ENCODE measurements around the gene DHRS2. TPM values are rescaled to one million over a fixed set of nuclear protein-coding genes. Genes with fewer than 3 reads are reported as not detected.
"Not testable (repeated sequence)": the region's sequence is repeated elsewhere in the genome, so short reads cannot be mapped to it uniquely, and the experiment has no call there.

The DHRS2 gene
- total RNA-seq, 1 donor from 2014 or later, result not detected

DNA sequence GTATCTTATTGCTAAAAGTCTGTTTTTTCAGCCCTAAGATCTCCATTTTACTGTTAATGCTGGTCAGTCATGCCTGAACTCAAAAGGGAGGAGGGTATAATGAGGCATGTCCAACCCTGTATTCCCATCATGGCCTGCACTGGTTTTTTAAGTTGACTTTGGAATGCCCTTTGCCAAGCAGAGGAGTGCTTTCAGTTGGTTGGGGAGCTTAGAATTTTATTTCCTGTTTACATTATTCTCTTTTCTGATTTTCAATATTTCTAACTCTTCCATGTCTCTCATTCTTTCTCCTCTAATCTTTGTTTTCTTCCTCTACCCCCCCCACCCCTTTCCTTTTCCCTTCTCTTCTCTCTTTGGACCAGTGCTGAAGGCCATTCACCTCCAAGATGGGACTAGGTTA lies 4.9 kb upstream of the DHRS2 start:
- H3K27ac ChIP-seq, result no peak overlapping the region
- TF ChIP-seq, protein P1, sequence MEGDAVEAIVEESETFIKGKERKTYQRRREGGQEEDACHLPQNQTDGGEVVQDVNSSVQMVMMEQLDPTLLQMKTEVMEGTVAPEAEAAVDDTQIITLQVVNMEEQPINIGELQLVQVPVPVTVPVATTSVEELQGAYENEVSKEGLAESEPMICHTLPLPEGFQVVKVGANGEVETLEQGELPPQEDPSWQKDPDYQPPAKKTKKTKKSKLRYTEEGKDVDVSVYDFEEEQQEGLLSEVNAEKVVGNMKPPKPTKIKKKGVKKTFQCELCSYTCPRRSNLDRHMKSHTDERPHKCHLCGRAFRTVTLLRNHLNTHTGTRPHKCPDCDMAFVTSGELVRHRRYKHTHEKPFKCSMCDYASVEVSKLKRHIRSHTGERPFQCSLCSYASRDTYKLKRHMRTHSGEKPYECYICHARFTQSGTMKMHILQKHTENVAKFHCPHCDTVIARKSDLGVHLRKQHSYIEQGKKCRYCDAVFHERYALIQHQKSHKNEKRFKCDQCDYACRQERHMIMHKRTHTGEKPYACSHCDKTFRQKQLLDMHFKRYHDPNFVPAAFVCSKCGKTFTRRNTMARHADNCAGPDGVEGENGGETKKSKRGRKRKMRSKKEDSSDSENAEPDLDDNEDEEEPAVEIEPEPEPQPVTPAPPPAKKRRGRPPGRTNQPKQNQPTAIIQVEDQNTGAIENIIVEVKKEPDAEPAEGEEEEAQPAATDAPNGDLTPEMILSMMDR (IDR thresholded peaks at IDR 0.05), result no peak
- intact Hi-C loops (cut with DNase I), result loop anchor here (10.0 kb wide), 1 partner anchor 304 kb away; no protein-coding TSS in a partner anchor
- H3K4me3 ChIP-seq, result no peak overlapping the region
- DNase-seq (ENCODE audit: low spot score in 2 of 2), result no peak
- H3K9me3 ChIP-seq, result no peaks in the 10 kb centered on the region
- no peaks in the 10 kb centered on the region for H3K27me3 ChIP-seq
- H3K36me3 ChIP-seq, result no peaks in the 10 kb centered on the region
- no peaks in the 10 kb centered on the region for H3K4me1 ChIP-seq

DNA sequence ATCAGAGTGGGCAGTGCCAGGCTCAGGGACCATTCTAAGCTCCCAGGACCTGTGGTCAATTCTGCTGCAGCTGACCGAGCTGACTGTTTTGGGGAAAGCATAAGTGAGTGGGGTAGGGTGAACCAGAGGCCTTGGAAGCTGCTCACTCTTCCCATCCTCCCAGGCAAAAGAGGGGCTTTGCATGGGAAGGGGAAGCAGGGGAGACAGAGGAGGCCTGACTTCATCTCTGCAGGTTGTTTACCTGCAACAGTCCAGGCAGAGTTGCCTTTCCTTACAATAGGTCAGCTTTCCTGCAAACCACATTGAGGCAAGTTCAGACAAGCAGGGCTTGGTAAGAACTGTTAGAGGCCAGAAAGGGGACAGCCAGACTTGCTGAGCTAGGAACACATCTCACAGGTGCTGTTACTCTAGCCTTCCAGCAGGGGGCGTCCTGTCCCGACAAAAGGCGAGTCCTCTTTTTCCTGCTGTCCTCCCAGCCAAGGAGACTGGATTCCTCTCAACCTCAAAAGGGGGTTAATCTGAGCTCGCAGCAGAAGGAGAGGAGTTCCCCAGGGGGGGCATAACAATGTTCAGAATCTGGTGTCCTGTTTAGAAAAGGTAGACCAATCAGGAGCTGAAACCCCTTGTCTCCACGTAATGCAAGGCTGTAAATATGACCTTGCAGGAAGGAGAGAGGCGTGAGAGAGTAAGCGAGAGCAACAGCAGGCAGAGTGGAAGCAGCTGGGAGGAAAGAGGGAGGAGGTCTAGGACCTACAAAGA lies 4.3 kb upstream of the DHRS2 start:
- TF ChIP-seq, protein P1 (IDR thresholded peaks at IDR 0.05), result peak; percentile 63 to 90 (median 88)
- Histone ChIP-seq H3K27me3 (no peaks in the 10 kb centered on the region), H3K36me3 (no peaks in the 10 kb centered on the region), H3K9me3 (no peaks in the 10 kb centered on the region), H3K27ac (no peak overlapping the region), H3K4me3 (peak overlapping the region in 1 of 2 donors; percentile 47), H3K4me1 (no peaks in the 10 kb centered on the region)
- peak in 1 of 2 donors; percentile 74 for DNase-seq (ENCODE audit: low spot score in 2 of 2)
- intact Hi-C loops (cut with DNase I), result loop anchor here (10.0 kb wide), 1 partner anchor 303 kb away; no protein-coding TSS in a partner anchor

DNA sequence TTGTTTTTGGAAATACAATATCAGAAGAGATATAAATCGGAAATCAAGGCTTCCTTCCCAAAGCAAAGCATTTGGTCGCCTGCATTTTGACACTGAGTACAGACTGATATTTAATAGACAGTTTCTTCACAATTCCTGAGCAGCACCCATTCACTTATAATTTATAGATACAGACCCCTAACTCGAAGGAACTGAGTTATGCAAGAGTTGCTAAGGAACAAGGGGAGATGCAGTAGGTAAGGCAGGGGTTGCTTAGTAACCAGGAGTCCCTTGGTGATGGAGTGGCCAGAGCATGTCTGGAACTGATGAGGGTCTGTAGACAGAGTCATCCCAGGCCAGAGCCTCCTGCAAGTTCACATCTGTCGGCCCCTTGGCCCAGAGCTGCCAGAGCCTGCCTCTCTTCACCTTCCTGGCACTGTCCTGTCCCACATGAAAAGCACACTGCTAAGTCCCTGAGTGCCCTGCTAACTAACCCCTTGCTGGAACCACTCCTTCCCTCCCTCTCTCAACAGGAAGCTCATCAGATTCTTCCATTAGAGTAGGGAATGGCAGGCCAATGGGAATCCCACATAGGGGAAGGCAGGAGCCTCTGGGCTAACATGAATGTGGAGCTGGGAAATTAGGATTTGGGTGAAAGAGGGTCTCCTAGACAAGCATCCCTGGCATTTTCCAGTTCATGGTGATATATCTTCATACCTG lies 3.6 kb upstream of the DHRS2 start:
- no peaks in the 10 kb centered on the region for H3K9me3 ChIP-seq
- no peaks in the 10 kb centered on the region for H3K36me3 ChIP-seq
- TF ChIP-seq, protein P1 (IDR thresholded peaks at IDR 0.05), result no peak
- peak overlapping the region in 1 of 2 donors; percentile 47 for H3K4me3 ChIP-seq
- H3K4me1 ChIP-seq, result no peaks in the 10 kb centered on the region
- intact Hi-C loops (cut with DNase I), result loop anchor here (10.0 kb wide), 1 partner anchor 302 kb away; no protein-coding TSS in a partner anchor
- DNase-seq (ENCODE audit: low spot score in 2 of 2), result no peak
- no peaks in the 10 kb centered on the region for H3K27me3 ChIP-seq
- no peak overlapping the region for H3K27ac ChIP-seq

DNA sequence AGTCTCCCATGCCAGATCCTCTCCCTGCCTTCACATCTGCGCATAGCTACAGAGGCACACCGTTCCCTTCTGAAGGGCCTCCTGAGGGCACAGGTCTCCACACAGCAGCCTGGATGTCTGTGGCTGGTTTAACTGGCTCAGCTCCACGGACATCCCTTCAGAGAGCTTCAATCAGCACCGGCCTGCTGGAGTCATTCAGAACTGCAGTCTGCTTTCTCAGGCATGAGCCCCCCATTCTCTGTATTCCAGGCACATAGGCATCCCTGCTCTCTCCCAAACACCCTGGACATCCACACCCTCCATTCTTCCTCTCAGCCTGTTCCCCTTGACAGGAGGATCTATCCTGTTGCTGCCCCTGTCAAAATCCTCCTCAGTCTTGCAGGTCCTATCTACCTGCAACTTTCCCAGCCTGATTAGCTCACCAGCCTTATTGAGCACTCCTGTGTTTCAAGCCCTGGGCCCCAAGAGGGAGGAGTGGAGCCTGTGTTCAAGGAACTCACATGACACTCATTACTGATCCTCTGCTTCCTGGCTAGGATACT lies 2.9 kb upstream of the DHRS2 start:
- TF ChIP-seq, protein P1 (IDR thresholded peaks at IDR 0.05), result no peak
- no peaks in the 10 kb centered on the region for H3K27me3 ChIP-seq
- H3K36me3 ChIP-seq, result no peaks in the 10 kb centered on the region
- intact Hi-C loops (cut with DNase I), result loop anchor here (10.0 kb wide), 1 partner anchor 302 kb away; no protein-coding TSS in a partner anchor
- no peaks in the 10 kb centered on the region for H3K4me1 ChIP-seq
- no peaks in the 10 kb centered on the region for H3K9me3 ChIP-seq
- no peak overlapping the region for H3K4me3 ChIP-seq
- no peak overlapping the region for H3K27ac ChIP-seq
- DNase-seq (ENCODE audit: low spot score in 2 of 2), result no peak

DNA sequence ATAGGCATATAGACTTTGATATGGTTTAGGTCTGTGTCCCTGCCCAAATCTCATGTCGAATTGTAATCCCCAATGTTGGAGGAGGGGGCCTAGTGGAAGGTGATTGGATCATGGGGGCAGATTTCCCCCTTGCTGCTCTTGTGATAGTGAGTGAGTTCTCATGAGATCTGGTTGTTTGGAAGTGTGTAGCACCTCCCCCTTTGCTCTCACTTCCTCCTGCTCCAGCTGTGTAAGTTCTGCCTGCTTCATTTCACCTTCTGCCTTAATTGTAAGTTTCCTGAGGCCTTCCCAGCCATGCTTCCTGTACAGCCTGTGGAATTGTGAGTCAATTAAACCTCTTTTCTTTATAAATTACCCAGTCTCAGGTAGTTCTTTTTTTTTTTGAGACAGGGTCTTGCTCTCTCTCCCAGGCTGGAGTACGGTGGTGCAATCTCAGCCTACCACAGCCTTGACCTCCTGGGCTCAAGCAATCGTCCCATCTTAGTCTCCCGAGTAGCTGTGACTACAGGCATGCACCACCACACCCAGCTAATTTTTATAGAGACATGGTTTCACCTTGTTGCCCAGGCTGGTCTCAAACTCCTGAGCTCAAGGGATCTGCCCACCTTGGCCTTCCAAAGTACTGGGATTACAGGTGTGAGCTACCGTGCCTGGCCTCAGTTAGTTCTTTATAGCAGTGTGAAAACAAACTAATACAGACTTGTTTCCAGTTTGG lies 1.3 kb upstream of the DHRS2 start:
- H3K27me3 ChIP-seq; H3K36me3 ChIP-seq; DNase-seq (ENCODE audit: low spot score in 2 of 2); H3K27ac ChIP-seq; H3K9me3 ChIP-seq; H3K4me3 ChIP-seq; H3K4me1 ChIP-seq: not testable (repeated sequence)
- intact Hi-C loops (cut with DNase I), result loop anchor here (10.0 kb wide), 1 partner anchor 300 kb away; no protein-coding TSS in a partner anchor

DNA sequence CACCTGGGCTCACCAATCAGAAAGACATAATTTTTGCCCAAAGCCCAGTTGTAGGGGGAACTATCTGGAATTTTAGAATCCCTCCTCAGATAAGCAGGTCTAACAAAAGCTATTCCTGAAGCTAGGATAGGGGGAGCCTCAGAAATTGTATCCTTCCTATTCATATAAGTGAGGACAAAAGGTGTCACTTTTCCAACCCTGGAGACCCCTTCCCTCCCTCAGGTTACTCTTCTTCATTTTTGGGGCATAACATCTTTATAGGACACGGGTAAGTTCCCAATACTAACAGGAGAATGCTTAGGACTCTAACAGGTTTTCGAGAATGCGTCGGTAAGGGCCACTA lies 1.1 kb downstream of the DHRS2 start:
- H3K27ac ChIP-seq, result not testable (repeated sequence)

DNA sequence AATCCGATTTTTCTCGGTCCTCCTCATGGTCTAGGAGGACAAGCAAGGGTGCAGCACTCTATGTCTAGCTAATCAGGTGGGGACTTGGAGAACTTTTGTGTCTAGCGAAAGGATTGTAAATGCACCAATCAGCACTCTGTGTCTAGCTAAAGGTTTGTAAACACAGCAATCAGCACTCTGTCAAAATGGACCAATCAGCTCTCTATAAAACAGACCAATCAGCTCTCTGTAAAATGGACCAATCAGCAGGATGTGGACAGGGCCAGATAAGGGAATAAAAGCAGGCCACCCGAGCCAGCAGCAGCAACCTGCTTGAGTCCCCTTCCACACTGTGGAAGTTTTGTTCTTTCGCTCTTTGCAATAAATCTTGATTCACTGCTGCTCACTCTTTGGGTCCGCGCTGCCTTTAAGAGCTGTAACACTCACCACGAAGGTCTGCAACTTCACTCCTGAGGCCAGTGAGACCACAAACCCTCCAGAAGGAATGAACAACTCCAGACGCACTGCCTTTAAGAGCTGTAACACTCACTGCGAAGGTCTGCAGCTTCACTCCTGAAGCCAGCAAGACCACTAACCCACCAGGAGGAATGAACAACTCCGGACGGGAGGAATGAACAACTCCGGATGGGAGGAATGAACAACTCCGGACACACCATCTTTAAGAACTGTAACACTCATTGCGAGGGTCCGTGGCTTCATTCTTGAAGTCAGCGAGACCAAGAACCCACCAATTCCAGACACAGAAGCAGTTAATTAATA lies 1.7 kb downstream of the DHRS2 start:
- H3K36me3 ChIP-seq; H3K27ac ChIP-seq; H3K27me3 ChIP-seq; H3K4me1 ChIP-seq; H3K9me3 ChIP-seq; H3K4me3 ChIP-seq; DNase-seq (ENCODE audit: low spot score in 2 of 2): not testable (repeated sequence)
- intact Hi-C loops (cut with DNase I), result loop anchor here (10.0 kb wide), 1 partner anchor 297 kb away; no protein-coding TSS in a partner anchor

More for the DNA sequence above, 1.1 kb downstream of the DHRS2 start:
- H3K27me3 ChIP-seq; DNase-seq (ENCODE audit: low spot score in 2 of 2); H3K36me3 ChIP-seq; H3K4me3 ChIP-seq; H3K9me3 ChIP-seq; H3K4me1 ChIP-seq: not testable (repeated sequence)
- intact Hi-C loops (cut with DNase I), result loop anchor here (10.0 kb wide), 1 partner anchor 298 kb away; no protein-coding TSS in a partner anchor
